Bone marrow (tissue), 2 donors: ENCODE measurements around the gene PSMB10.

Experiments used
- DNase-seq, 2 donors: peaks; one replicate each; lab custom pipeline; 2025; lab: John Stamatoyannopoulos, UW

The PSMB10 gene

DNA sequence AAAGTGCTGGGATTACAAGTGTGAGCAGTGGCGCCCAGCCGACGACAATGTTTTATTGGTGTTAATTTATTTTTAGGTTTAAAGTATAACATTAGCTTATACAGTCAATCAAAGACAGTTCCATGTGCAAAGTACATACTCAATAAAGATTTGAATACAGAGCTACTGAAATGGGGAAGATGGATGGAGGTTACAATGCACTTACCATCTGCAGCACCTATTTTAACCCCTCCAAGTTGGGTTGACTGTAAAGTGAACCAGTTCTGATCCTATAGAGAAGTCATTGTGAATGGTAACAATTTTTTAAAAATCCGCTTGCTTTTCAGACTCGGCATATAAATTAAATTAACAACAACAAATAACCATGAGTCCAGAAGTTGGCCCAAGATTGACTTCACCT lies 44.3 kb downstream of the PSMB10 start:
- no peak for DNase-seq

GRCh38 chr16:67888331-67888730 lies 48.3 kb downstream of the PSMB10 start:
- no peak for DNase-seq

DNA sequence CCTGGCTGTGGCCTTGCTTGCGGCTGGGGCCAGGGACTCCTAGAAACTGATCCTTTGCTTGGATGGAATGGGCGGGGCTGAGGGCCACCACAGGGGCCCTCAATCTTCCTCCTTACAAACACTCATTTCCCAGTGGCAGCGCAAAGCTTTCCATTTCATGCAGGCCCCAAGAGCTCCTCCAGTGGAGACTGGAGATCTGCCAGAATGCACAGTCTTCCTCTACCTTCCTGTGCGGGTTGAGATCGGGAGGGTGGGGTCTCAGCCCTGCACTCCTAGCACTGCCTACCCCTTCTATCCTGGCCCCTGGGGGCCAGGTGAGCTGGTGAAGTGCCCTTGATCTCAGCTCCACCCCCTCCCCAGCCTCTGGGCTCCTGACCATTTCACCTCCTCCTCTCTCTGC lies 50.3 kb downstream of the PSMB10 start:
- no peak for DNase-seq

- DNase-seq, result no peak
These were observed 50.7 kb downstream of the PSMB10 start for GRCh38 chr16:67885976-67886375.

DNA sequence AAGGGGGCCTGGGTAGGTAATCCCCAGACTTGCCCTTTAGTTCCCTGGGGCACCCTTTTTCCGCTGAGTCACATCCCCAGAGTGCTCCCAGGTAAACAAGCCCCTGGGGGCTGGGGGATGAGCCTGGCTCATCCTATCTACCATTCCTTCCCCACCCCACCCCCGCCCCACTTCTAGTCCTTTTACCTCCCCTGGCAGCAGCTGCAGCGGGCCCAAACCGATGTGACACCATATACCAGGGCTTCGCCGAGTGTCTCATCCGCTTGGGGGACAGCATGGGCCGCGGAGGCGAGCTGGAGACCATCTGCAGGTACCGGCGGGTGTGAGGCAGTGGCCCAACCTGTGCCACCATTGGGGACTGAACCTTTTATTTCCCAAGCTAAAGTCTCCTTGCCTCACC lies 51.1 kb downstream of the PSMB10 start:
- DNase-seq, result no peak

DNA sequence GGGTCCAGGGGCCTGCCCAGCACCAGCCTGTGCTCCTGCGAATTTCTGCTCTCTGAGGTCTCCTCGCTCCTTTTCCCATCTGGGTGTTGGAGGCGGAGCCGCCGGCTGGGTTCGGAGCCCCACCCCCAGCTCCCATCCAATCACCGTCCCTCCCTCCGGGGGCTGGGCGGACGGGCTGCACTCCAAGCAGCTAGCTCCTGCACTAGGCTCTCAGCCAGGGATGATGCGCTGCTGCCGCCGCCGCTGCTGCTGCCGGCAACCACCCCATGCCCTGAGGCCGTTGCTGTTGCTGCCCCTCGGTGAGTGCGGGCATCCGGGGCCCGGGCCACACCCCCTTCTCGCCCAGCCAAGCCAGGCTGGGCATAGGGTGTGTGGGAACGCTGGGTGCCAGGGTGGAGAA lies 52.0 kb downstream of the PSMB10 start, which contains the start of gene NRN1L:
NRN1L (plus strand) TSS at position 202 of the 400 bp plus-strand sequence; CDS start at position 221, 19 bp downstream.
- no peak for DNase-seq
